NB4 (cell line): ENCODE measurements around the gene MGAT5B.

ENCODE experiments used
- CTCF ChIP-seq: IDR thresholded peaks from one replicate; pipeline ENCODE4 v1.5.1; 2012; ENCODE audit warnings: low read depth, low read length
- MYC ChIP-seq: IDR thresholded peaks from 2 replicates; pipeline ENCODE4 v1.6.1; 2011; ENCODE audit warnings: low read depth, low read length
- POLR2A ChIP-seq: IDR thresholded peaks from 2 replicates; pipeline ENCODE4 v1.6.1; 2011; ENCODE audit warnings: mild to moderate bottlenecking; ENCODE audit not compliant: insufficient read length; ENCODE audit errors: extremely low read depth
- TF ChIP-seq, protein P1 (sequence below): IDR thresholded peaks from 2 replicates; pipeline ENCODE4 v1.6.1; 2011; ENCODE audit warnings: low read depth, low read length

DNA sequence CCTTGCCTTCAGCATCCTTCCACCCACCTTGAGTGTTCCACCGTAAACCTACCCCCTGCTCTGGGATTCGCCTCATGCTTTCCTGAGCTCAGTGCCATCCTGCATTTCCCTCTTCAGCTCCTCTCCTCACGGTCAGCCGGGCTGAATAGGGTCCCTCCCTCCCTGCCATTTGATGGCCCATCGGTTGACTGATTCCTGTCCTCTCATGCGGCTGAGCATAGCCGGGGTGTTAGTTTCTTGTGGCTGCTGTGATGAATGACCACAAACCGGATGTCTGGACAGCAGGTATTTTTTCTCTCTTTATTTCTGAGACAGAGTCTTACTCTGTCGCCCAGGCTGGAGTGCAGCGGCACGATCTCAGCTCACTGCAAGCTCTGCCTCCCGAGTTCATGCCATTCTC lies 44.1 kb upstream of the MGAT5B start:
- TF ChIP-seq CTCF (no peak), POLR2A (no peak), MYC (no peak)
- TF ChIP-seq, protein P1, sequence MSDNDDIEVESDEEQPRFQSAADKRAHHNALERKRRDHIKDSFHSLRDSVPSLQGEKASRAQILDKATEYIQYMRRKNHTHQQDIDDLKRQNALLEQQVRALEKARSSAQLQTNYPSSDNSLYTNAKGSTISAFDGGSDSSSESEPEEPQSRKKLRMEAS = no peak
